Activated naive CD8-positive, alpha-beta T cell (primary cell): Measurements from ENCODE around the gene CTSD.

Source experiments
- H3K27ac Mint-ChIP-seq: one replicate; pipeline ENCODE4 v1.8.0; 2021; ENCODE audit warnings: mixed read lengths
- H3K27me3 Mint-ChIP-seq: one replicate; pipeline ENCODE4 v1.8.0; 2021; ENCODE audit warnings: mixed read lengths
- H3K36me3 Mint-ChIP-seq: one replicate; pipeline ENCODE4 v1.8.0; 2021; ENCODE audit warnings: mixed read lengths
- H3K4me1 Mint-ChIP-seq: one replicate; pipeline ENCODE4 v1.8.0; 2021; ENCODE audit warnings: low read depth, mixed read lengths
- H3K4me3 Mint-ChIP-seq: one replicate; pipeline ENCODE4 v1.8.0; 2021; ENCODE audit warnings: mild to moderate bottlenecking, mixed read lengths
- H3K9me3 Mint-ChIP-seq: one replicate; pipeline ENCODE4 v1.8.0; 2021; ENCODE audit warnings: low read depth, mixed read lengths

Gene CTSD

GRCh38 chr11:1756791-1757771, 6.6 kb downstream of the CTSD start:
- H3K4me1 Mint-ChIP-seq = peaks cover 64% of the 10 kb centered on the region

GRCh38 chr11:1755692-1756561, 7.8 kb downstream of the CTSD start:
- Mint-ChIP-seq H3K36me3 (no peaks in the 10 kb centered on the region), H3K4me3 (peak overlapping the region; percentile 54), H3K27me3 (no peaks in the 10 kb centered on the region), H3K27ac (peak overlapping the region; percentile 50), H3K9me3 (no peaks in the 10 kb centered on the region), H3K4me1 (peaks cover 59% of the 10 kb centered on the region)

More at GRCh38 chr11:1756791-1757771, 6.6 kb downstream of the CTSD start:
- Mint-ChIP-seq H3K27ac (peak overlapping the region; percentile 46), H3K9me3 (no peaks in the 10 kb centered on the region), H3K4me3 (peak overlapping the region; percentile 74), H3K27me3 (no peaks in the 10 kb centered on the region), H3K36me3 (no peaks in the 10 kb centered on the region)

GRCh38 chr11:1755344-1755691, 8.4 kb downstream of the CTSD start:
- Mint-ChIP-seq H3K9me3 (no peaks in the 10 kb centered on the region), H3K36me3 (no peaks in the 10 kb centered on the region), H3K4me1 (peaks cover 59% of the 10 kb centered on the region), H3K27ac (peak overlapping the region; percentile 50), H3K27me3 (peaks cover 3% of the 10 kb centered on the region), H3K4me3 (peak overlapping the region; percentile 54)

GRCh38 chr11:1754376-1755150, 9.2 kb downstream of the CTSD start:
- H3K27me3 Mint-ChIP-seq = peaks cover 8% of the 10 kb centered on the region
- no peak overlapping the region for H3K4me3 Mint-ChIP-seq
- peaks cover 59% of the 10 kb centered on the region for H3K4me1 Mint-ChIP-seq
- H3K36me3 Mint-ChIP-seq = no peaks in the 10 kb centered on the region
- no peaks in the 10 kb centered on the region for H3K9me3 Mint-ChIP-seq
- no peak overlapping the region for H3K27ac Mint-ChIP-seq

- no peaks in the 10 kb centered on the region for H3K9me3 Mint-ChIP-seq
- no peaks in the 10 kb centered on the region for H3K36me3 Mint-ChIP-seq
- no peak overlapping the region for H3K4me3 Mint-ChIP-seq
- H3K27ac Mint-ChIP-seq = no peak overlapping the region
- H3K27me3 Mint-ChIP-seq = peaks cover 10% of the 10 kb centered on the region
- H3K4me1 Mint-ChIP-seq = peaks cover 58% of the 10 kb centered on the region
These were observed 9.8 kb downstream of the CTSD start for GRCh38 chr11:1753929-1754305.

GRCh38 chr11:1753229-1753928, 10.3 kb downstream of the CTSD start:
- Mint-ChIP-seq H3K4me3 (no peak overlapping the region), H3K27ac (no peak overlapping the region), H3K9me3 (no peaks in the 10 kb centered on the region), H3K27me3 (peaks cover 10% of the 10 kb centered on the region), H3K36me3 (no peaks in the 10 kb centered on the region), H3K4me1 (peaks cover 55% of the 10 kb centered on the region)

- peaks cover 52% of the 10 kb centered on the region for H3K4me1 Mint-ChIP-seq
- no peak overlapping the region for H3K4me3 Mint-ChIP-seq
- no peaks in the 10 kb centered on the region for H3K36me3 Mint-ChIP-seq
- no peaks in the 10 kb centered on the region for H3K9me3 Mint-ChIP-seq
- H3K27ac Mint-ChIP-seq = no peak overlapping the region
- peaks cover 10% of the 10 kb centered on the region for H3K27me3 Mint-ChIP-seq
These were observed 10.9 kb downstream of the CTSD start for GRCh38 chr11:1752907-1753228.

GRCh38 chr11:1751999-1752906, 11.5 kb downstream of the CTSD start:
- H3K27me3 Mint-ChIP-seq = peaks cover 10% of the 10 kb centered on the region
- H3K9me3 Mint-ChIP-seq = no peaks in the 10 kb centered on the region
- H3K27ac Mint-ChIP-seq = no peak overlapping the region
- H3K36me3 Mint-ChIP-seq = no peaks in the 10 kb centered on the region
- no peak overlapping the region for H3K4me3 Mint-ChIP-seq
- H3K4me1 Mint-ChIP-seq = peaks cover 46% of the 10 kb centered on the region

- H3K4me1 Mint-ChIP-seq = peaks cover 40% of the 10 kb centered on the region
- no peaks in the 10 kb centered on the region for H3K9me3 Mint-ChIP-seq
- H3K27me3 Mint-ChIP-seq = peaks cover 10% of the 10 kb centered on the region
- no peaks in the 10 kb centered on the region for H3K36me3 Mint-ChIP-seq
- H3K27ac Mint-ChIP-seq = no peak overlapping the region
- no peak overlapping the region for H3K4me3 Mint-ChIP-seq
These were observed 12.2 kb downstream of the CTSD start for GRCh38 chr11:1751531-1751921.

GRCh38 chr11:1750840-1751530, 12.7 kb downstream of the CTSD start:
- H3K27me3 Mint-ChIP-seq = peaks cover 10% of the 10 kb centered on the region
- no peak overlapping the region for H3K27ac Mint-ChIP-seq
- no peak overlapping the region for H3K4me3 Mint-ChIP-seq
- H3K4me1 Mint-ChIP-seq = peaks cover 35% of the 10 kb centered on the region
- H3K36me3 Mint-ChIP-seq = no peaks in the 10 kb centered on the region
- no peaks in the 10 kb centered on the region for H3K9me3 Mint-ChIP-seq

GRCh38 chr11:1750481-1750839, 13.3 kb downstream of the CTSD start, which contains the start of gene IFITM10:
Gene IFITM10 (minus strand): TSS chr11:1750595. CDS start chr11:1750442, 153 bp downstream.
- H3K36me3 Mint-ChIP-seq = no peaks in the 10 kb centered on the region
- H3K4me1 Mint-ChIP-seq = peaks cover 29% of the 10 kb centered on the region
- peaks cover 10% of the 10 kb centered on the region for H3K27me3 Mint-ChIP-seq
- no peaks in the 10 kb centered on the region for H3K9me3 Mint-ChIP-seq
- H3K27ac Mint-ChIP-seq = no peak within 1 kb of the TSS
- peak within 1 kb of the TSS; percentile 69 for H3K4me3 Mint-ChIP-seq

- peaks cover 23% of the 10 kb centered on the region for H3K4me1 Mint-ChIP-seq
- no peaks in the 10 kb centered on the region for H3K9me3 Mint-ChIP-seq
- no peak overlapping the region for H3K27ac Mint-ChIP-seq
- peak overlapping the region; percentile 69 for H3K4me3 Mint-ChIP-seq
- no peaks in the 10 kb centered on the region for H3K36me3 Mint-ChIP-seq
- peaks cover 10% of the 10 kb centered on the region for H3K27me3 Mint-ChIP-seq
These were observed 14.1 kb downstream of the CTSD start for GRCh38 chr11:1749395-1750351.
